GM19372 (cell line): ENCODE measurements around the gene DNAH12.
"Not testable (repeated sequence)": the region's sequence is repeated elsewhere in the genome, so short reads cannot be mapped to it uniquely, and the experiment has no call there.

Source experiments
- ATAC-seq: cut with Tn5 transposase; IDR thresholded peaks from one replicate; pipeline ENCODE4 v1.9.1; 2021; ENCODE audit warnings: mild to moderate bottlenecking, low read depth, moderate library complexity; ENCODE audit not compliant: unreplicated experiment

The DNAH12 gene

DNA sequence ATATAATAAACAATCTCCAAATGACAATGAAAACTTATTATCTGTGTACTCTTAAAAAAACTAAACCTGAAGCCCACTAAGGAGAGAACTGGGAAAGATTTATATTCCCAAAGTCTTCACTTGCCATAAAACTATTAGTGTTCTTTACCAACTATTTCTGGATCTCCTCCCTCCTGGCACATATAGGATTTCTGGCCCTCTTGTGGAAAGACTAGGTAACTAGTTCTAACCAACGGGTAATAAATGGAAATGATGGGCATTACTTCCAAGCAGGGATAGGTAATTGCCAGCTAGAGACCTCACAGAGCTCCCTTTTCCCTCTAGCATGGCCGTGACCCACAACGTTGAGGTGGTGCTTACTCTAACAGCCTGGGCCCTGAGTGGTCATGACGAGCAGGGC, 110.1 kb downstream of the DNAH12 start:
- no peak for ATAC-seq

DNA sequence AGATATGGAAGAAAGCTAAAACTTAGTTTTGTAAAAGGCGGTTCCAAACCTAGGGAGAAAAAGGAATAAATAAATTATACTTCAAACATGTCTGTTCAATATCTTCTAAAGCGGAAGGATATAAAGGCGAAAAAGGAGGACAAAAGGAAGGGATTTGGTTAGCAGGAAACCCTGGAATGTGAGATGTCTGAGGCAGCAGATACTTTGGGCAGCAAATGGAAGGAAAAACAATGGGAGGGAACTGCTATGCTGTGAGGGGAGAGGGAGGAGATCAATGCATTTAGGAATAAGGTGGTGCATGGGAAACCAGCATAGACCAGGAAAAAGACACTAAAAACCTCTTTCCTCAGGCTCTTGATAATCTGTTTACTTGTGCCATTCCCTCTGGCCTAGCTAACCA, 120.8 kb downstream of the DNAH12 start:
- no peak for ATAC-seq

DNA sequence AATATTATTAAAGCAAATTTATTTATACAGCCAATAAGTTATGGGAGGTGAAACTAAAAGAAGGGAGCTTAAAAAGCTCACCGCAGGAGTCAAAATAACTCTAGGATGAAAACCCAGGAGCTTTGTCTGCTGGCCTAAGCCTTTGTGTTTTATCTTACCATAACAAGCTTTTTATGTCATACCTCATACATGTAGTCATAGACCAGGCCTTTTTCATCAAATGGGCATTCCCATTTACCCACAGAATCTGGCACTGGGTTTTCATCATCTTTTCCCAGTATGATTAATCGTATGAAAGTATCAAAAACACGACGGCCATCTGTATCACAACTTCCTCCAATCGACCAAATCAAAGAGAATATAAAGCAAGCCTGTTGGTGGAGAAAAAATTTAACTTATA, 122.8 kb downstream of the DNAH12 start:
- ATAC-seq, result no peak

DNA sequence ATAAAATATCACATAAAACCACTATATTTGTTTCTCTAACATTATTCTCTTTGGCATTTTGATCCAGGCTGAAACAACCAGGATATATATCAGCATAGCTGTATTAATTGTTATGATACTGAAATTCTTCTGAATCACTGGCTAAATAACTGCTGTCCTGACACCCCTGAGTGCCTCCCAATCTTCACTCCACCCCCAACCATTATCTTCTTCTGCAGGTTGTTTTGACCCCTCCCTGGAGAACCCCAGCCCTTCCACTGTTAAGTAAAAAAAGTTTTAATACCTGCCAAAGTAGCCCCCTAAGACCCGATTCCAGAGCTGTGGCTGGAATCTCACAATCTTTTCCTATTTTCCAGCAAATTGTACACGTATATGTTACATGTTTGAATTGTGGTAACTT, 124.1 kb downstream of the DNAH12 start:
- ATAC-seq, result no peak

DNA sequence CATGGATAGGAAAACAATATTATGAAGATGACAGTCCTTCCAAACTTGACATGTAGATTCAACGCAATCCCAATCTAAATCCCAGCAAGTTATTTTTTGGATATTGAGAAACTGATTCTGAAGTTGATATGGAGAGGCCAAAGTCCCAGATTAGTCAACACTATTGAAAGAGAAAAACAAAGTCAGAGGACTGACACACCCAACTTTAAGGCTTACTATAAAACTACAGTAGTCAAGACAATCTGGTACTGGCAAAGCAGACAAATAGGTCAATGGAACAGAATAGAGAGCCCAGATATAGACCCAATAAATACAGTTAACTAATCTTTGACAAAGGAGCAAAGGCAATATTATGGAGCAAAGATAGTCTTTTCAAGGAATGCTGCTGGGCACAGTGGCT, 132.4 kb downstream of the DNAH12 start:
- ATAC-seq, result no peak

DNA sequence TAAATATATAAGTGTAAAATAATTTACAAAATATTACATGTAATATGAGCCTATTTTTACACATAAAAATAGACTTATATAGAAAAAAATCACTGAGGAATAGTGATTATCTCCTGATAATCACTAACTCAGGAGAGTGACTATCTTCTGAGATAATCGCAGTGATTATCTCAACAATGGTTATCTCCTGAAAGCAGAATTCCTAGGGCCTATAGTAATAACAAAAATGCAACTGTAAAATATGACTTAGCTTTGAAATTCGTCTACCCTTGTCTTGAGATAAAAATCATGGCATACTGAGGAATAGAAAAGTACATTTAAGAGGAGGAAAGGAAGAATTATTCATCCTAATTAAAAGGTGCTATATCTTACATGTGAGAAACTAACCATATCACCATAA, 134.7 kb downstream of the DNAH12 start:
- ATAC-seq, result no peak

DNA sequence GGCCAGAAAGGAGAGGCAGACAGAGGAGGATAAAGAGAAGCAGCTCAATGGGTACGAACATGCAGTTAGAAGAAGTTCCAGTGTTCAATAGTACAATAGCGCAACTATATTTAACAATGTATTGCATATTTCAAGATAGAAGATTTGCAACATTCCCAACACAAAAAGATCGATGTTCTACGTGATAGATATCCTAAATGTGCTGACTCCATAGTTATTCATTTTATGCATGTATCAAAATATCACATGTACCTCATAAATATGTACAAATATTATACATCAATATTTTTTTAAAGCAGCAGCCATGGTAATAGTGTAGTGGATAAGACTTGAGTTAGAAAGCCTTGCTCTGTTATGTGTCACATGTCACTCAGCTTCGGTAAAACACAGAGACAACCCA, 141.5 kb downstream of the DNAH12 start:
- no peak for ATAC-seq

DNA sequence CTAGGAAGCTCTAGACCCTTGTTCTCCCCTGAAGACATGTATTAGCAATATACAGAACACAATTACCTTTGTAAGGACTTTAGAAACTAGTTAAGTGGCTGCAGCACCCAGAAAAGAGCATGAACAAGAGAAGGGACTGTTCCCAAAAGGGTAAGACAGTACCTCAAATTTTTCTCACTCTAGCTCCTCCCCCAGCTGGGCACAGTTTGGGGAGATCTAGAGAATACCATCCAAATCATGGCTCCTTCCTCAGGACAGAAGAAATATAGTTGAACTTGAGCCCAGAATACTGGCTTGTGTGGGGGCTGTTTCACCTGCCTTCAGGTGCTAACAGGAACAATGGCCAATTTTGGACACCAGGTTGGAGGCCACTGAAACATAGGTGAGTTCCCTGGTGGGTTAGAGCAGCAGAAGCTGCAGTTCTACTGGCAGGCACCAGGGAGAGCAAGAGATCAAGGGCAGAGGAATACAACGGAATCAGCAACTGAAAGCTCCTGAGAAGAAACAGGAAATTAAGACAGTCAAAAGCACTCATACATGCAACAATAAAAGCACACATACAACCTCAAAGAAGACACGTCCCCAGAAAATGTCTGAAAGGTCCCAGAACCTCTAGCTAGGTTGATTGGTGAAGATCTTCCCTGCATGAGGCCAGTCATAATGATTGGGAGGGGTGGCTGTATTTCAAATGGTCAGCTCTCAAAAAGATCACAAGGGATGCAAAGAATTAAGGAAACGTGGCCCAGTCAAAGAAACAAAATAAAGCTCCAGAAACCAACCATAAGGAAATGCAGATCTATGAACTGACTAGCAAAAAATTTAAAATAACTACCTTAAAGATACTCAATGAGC, 146.7 kb downstream of the DNAH12 start:
- peak; percentile 97 for ATAC-seq

DNA sequence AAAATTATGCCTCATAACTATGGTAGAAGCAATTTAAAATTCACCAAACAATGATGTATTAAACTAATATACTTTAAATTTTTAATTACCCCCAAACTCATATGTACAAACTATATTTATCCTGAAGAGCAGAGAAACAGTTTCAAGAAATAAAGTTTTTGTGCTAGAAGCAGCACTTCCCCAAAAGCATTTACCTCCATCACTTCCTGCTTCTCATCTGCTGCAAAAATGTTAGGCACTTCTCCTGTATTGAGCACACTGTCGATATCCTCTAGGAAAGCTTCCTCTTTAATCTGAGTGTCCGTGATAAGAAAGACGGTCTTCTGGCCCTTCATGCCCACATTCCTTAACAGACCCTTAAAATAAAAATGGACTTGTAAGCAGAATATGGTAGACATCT, 150.2 kb downstream of the DNAH12 start:
- no peak for ATAC-seq

DNA sequence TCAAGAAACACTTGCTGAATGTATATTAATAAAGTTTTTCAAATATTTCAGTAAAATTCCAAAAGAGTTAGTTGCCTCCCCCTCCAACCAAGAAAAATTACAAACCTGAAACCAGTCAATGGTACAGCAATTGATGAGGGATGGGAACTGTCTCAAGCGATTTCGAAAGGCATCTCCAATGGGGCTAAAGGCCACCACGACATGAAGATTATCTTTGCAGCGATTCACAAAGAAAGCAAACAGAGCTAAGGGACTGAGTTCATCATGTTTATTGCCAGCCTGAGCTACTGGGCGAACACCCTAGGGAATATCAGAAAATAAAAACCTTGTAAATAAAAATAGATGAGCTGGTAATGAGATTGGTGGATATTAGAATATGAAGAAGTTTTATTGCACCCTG, 152.4 kb downstream of the DNAH12 start:
- no peak for ATAC-seq

DNA sequence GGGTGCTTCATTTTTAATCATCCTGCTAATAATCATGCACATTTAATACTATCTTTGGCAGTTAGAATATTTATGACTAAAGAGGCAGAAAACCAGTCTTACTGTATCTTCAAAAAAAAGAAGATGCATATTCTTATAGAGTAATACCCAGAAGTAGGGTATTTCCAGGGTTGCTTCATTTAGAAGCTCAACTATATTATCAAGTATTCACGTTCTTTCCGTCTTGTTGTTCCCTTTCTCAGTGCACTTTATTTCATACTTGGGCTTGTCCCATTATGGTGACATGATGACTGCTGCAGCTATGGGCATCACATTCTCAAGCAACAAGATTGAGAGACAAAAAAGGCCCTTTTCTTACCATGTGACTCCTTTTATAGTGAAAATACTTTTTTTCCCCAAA, 154.9 kb downstream of the DNAH12 start:
- no peak for ATAC-seq

DNA sequence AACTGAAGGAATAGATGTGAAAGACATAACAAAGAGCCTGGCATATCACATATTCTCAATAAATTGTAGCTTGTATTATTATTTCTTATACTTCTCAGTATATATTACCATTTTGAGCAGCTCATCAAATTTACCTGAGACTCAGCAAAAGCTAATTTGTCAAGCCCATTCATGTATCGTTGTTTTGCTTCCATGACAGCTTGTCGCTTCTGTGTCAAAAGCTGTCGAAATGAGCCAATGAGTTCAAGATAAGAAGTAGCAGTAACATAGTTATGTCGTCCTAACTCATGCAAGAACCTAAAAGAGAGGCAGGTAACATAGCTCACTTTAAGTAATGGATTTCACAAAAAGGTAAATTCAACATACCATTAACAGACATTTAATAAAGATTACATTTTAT, 157.8 kb downstream of the DNAH12 start:
- ATAC-seq, result no peak

DNA sequence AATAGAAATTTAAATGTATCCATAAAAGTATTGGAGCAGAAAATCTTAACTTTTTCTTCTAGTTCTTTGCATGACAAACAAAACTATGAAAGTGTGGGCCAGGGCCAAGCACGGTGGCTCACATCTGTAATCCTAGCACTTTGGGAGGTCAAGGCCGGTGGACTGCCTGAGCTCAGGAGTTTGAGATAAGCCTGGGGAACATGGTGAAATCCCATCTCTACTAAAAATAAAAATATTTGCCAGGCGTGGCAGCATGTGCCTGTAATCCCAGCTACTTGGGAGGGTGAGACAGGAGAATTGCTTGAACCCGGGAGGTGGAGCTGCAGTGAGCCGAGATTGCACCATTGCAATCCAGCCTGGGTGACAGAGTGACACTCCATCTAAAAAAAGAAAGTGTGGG, 158.6 kb downstream of the DNAH12 start:
- ATAC-seq, result no peak

DNA sequence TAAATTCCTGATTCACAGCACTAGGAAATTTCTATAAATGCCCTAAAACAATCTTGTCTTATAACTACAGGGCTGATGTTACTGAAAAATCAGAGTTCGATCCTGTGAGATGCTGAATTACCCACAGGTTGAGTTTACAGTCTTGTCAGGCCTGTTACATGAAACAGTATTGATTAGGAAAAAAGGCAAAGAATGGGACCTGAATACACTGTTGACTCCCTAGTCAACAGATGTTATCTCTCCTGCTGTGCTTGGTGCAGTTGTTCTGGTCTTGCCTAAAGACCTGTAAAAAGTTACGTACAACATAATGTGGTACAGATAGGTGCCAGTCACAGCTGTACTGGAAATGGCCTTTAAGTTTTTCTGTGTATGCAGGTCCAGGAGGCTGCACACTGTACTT, 160.3 kb downstream of the DNAH12 start:
- ATAC-seq, result no peak

DNA sequence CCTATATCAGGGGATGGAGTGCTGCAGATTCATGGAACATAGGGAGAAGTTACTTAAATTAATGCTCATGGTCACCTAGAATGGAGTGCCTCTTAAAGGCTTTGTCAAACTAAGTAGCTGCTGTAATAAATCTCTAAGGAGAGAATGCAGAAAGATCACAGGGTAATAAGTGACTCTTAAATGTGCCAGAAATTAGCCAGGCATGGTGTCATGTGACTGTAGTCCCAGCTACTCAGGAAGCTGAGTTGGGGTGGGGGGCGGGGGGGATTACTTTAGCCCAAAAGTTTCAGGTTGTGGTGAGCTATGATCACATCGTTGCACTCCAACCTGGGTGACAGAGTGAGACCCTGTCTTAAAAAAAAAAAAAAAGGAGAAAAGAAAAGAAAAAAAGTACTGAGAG, 160.7 kb downstream of the DNAH12 start:
- ATAC-seq, result no peak

DNA sequence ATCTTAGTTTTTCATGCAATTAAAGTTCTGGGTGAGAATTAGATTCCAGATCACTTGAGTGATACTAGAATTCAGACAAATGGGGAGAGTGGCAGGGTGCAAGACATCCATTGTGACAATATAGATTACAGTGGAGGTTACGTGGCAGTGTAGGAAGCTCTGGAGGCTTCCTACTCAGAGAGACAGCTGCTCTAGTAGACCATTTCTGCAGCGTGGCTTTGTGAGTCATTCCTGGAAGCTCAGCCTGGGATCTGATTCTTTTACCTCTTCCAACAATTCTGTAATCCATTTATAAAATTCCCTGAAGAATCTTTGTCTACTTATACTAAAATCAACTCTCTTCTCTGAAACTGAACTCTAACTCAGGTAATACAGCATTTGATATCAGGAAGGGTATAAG, 161.2 kb downstream of the DNAH12 start:
- ATAC-seq, result no peak

DNA sequence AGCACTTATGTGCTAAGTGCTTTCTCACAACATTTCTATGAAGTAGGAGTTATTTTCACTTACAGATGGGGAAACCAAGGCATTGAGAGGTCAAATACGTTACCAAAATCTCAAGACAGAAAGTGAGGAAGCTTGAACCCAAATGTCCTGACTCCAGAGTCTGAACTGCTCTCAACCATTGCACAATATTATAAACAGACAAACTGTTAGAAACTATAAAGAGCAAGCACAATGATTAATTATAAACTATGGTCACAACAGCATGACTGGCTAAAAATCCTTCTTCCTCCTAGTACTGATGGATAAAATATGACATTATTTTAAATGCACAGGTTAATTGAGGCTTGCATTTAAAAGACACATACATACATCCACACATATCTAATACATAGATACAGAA, 173.8 kb downstream of the DNAH12 start:
- ATAC-seq, result no peak

DNA sequence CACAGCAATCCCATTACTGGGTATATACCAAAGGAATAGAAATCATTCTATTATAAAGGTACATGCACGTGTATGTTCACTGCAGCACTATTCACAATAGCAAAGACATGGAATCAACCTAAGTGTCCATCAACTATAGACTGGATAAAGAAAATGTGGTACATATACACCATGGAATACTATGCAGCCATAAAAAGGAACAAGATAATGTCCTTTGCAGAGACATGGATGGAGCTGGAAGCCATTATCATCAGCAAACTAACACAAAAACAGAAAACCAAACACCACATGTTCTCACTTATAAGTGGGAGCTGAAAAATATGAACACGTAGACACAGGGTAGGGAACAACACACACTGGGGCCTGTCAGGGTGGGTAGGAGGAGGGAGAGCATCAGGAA, 179.1 kb downstream of the DNAH12 start:
- not testable (repeated sequence) for ATAC-seq

DNA sequence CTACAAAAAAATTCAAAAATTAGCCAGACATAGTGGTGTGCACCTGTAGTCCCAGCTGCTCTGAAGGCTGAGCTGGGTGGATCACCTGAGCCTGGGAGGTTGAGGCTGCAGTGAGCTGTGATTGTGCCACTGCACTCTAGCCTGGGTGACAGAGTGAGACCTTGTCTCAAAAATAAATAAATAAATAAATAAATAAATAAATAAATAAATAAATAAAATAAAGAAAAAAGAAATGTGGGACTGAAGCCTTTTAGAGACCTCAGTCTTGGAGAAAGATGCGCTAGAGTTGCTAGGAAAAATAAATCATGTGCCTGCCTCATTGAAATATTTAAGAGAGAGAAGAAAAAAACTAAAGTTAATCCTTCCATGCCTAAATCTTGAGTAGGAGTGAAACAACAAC, 187.9 kb downstream of the DNAH12 start:
- not testable (repeated sequence) for ATAC-seq

DNA sequence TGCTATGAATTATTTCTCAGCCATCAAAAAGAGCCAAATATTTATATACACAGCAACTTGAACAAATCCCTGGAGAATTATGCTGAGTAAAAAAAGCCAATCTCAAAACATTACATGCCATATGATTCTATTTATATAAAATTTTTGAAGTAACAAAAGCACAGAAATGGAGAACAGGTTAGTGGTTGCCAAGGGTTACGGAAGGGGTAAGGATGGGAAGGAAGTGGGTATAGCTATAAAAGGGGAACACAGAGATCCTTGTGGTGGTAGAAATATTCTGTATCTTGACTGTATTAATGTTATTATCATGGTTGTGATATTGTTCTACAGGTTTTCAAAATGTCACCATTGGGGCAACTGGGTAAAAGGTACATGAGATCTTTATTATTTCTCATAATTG, 189.4 kb downstream of the DNAH12 start:
- no peak for ATAC-seq

DNA sequence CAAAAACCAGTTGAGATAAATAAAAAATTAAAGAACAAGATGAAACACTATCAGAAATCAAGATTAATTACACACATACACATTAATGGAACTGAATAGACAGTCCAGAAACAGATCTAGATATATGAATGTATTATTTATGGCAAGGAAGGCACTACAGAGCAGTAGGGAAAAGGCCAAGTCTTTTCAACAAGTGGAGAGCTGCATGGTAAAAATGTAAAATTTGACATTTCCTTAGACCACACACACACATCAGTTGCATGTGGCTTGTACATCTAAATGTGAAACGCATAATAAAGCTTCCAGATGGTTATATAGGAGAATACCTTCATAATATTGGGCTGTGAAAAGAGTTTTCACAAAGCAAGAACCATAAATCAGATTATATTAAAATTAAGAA, 193.9 kb downstream of the DNAH12 start:
- no peak for ATAC-seq

DNA sequence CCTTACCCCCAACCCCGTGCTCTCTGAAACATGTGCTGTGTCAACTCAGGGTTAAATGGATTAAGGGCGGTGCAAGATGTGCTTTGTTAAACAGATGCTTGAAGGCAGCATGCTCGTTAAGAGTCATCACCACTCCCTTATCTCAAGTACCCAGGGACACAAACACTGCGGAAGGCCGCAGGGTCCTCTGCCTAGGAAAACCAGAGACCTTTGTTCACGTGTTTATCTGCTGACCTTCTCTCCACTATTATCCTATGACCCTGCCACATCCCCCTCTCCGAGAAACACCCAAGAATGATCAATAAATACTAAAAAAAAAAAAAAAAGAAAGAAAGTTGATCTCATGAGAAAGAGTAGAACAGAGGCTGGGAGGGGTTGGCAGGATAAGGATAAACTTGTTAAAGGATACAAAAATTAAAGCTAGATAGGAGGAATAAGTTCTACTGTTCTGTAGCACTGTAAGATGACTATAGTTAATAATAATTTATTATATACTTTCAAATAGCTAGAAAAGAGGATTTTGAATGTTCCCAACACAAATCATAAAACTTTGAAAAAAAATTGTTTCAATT, 205.0 kb downstream of the DNAH12 start:
- not testable (repeated sequence) for ATAC-seq
